IMR-90 (cell line): ENCODE measurements around the gene NPFFR1. TPM values are rescaled to one million over a fixed set of nuclear protein-coding genes. Genes with fewer than 3 reads are reported as not detected.

Experiments
- ATAC-seq: fragments of 200-7000 bp; cut with Tn5 transposase; 2 replicates; pipeline ENCODE4 v1.9.1; 2020; ENCODE audit warnings: low read depth, mild to moderate bottlenecking, moderate library complexity
- BruUV-seq: library from RNA; stranded (reverse); fragments of 400-500 nt; replicated peaks from 2 replicates; lab custom pipeline; 2021; lab: Mats Ljungman, UMichigan
- CTCF ChIA-PET: fragments of 300-600 bp; formaldehyde crosslinking; extraction: SDS; loops from one replicate; lab custom pipeline; 2021; ENCODE audit warnings: antibody characterized with exemption; lab: Yijun Ruan, JAX
- POLR2A ChIA-PET: fragments of 300-600 bp; sonication (Branson Sonifier 250); formaldehyde crosslinking; loops from one replicate; lab custom pipeline; 2022; ENCODE audit warnings: antibody characterized with exemption; ENCODE audit not compliant: unreplicated experiment; lab: Charles Lee
- DNase-seq: peaks from one replicate; pipeline ENCODE4 v3.0.0; 2013
- H2AFZ ChIP-seq: replicated peaks from 2 replicates; pipeline ENCODE3; 2013; ENCODE audit warnings: low read length, mild to moderate bottlenecking; ENCODE audit not compliant: poor library complexity
- H2AK5ac ChIP-seq: 2 replicates; pipeline ENCODE4 v1.6.1; 2013; ENCODE audit warnings: low read depth, low read length, inconsistent platforms
- H2AK9ac ChIP-seq: replicated peaks from 2 replicates; pipeline ENCODE3; 2013; ENCODE audit warnings: mild to moderate bottlenecking, low read depth, low read length, moderate library complexity; ENCODE audit not compliant: poor library complexity
- H2BK120ac ChIP-seq: 2 replicates; pipeline ENCODE4 v1.6.1; 2013; ENCODE audit warnings: low read depth, low read length, inconsistent platforms
- H2BK15ac ChIP-seq: 3 replicates; pipeline ENCODE4 v1.6.1; 2013; ENCODE audit warnings: low read depth, low read length, inconsistent platforms
- H2BK20ac ChIP-seq: 2 replicates; pipeline ENCODE4 v1.6.1; 2013; ENCODE audit warnings: low read depth, mild to moderate bottlenecking, inconsistent platforms, low read length, moderate library complexity
- H2BK5ac ChIP-seq: 2 replicates; pipeline ENCODE4 v1.6.1; 2013; ENCODE audit warnings: mild to moderate bottlenecking, low read depth, low read length, inconsistent platforms; ENCODE audit not compliant: poor library complexity, severe bottlenecking
- H3K14ac ChIP-seq: replicated peaks from 2 replicates; pipeline ENCODE4 v1.6.1; 2013; ENCODE audit warnings: low read depth, low read length, inconsistent platforms
- H3K18ac ChIP-seq: 2 replicates; pipeline ENCODE4 v1.6.1; 2013; ENCODE audit warnings: low read depth, low read length, control low read depth
- H3K23ac ChIP-seq: 2 replicates; pipeline ENCODE4 v1.6.1; 2013; ENCODE audit warnings: low read depth, low read length, inconsistent platforms
- H3K27ac ChIP-seq: 2 replicates; pipeline ENCODE4 v1.5.1; 2013; ENCODE audit warnings: mild to moderate bottlenecking, control low read depth, low read length; ENCODE audit not compliant: insufficient read depth
- H3K27me3 ChIP-seq: 2 replicates; pipeline ENCODE4 v1.6.1; 2013; ENCODE audit warnings: low read length; ENCODE audit not compliant: control insufficient read depth, insufficient read depth
- H3K36me3 ChIP-seq: 2 replicates; pipeline ENCODE4 v1.6.1; 2013; ENCODE audit warnings: low read length, mixed read lengths; ENCODE audit not compliant: control insufficient read depth, insufficient read depth
- H3K4ac ChIP-seq: 2 replicates; pipeline ENCODE4 v1.6.1; 2013; ENCODE audit warnings: low read depth, low read length, inconsistent platforms
- H3K4me1 ChIP-seq: 2 replicates; pipeline ENCODE4 v1.6.1; 2013; ENCODE audit warnings: low read length, mixed read lengths; ENCODE audit not compliant: control insufficient read depth, insufficient read depth
- H3K4me2 ChIP-seq: 2 replicates; pipeline ENCODE4 v1.6.1; 2013; ENCODE audit warnings: low read depth, mild to moderate bottlenecking, control low read depth, low read length, moderate library complexity
- H3K4me3 ChIP-seq: 2 replicates; pipeline ENCODE4 v1.5.1; 2013; ENCODE audit warnings: low read depth, mild to moderate bottlenecking, control low read depth, low read length, moderate library complexity; ENCODE audit not compliant: insufficient read depth
- H3K56ac ChIP-seq: 2 replicates; pipeline ENCODE4 v1.6.1; 2013; ENCODE audit warnings: low read length, inconsistent platforms; ENCODE audit not compliant: insufficient read depth; ENCODE audit errors: extremely low read depth
- H3K79me1 ChIP-seq, 2 experiments: 2 replicates each; pipeline ENCODE4 v1.6.1; 2013; ENCODE audit warnings: low read length in 2 of 2, inconsistent platforms in 1 of 2, low read depth in 1 of 2
- H3K9ac ChIP-seq: 2 replicates; pipeline ENCODE4 v1.6.1; 2013; ENCODE audit warnings: low read depth, low read length, control low read depth
- H3K9me1 ChIP-seq: 2 replicates; pipeline ENCODE4 v1.6.1; 2013; ENCODE audit warnings: low read length, inconsistent platforms; ENCODE audit not compliant: insufficient read depth
- H3K9me3 ChIP-seq: 2 replicates; pipeline ENCODE4 v1.6.1; 2013; ENCODE audit warnings: low read length; ENCODE audit not compliant: control insufficient read depth, insufficient read depth
- H4K20me1 ChIP-seq: 2 replicates; pipeline ENCODE4 v1.6.1; 2013; ENCODE audit warnings: low read length, inconsistent platforms; ENCODE audit not compliant: insufficient read depth
- H4K5ac ChIP-seq: 2 replicates; pipeline ENCODE4 v1.6.1; 2013; ENCODE audit warnings: mild to moderate bottlenecking, low read depth, low read length, control low read depth
- H4K8ac ChIP-seq, 2 experiments: 2 replicates each; pipeline ENCODE4 v1.6.1; 2013; ENCODE audit warnings: low read depth in 2 of 2, low read length in 2 of 2, control low read depth in 1 of 2, inconsistent platforms in 1 of 2
- H4K91ac ChIP-seq: 2 replicates; pipeline ENCODE4 v1.6.1; 2013; ENCODE audit warnings: low read depth, low read length, inconsistent platforms; ENCODE audit not compliant: insufficient read depth
- BHLHE40 ChIP-seq: fragments of 150-350 bp; IDR thresholded peaks from 2 replicates; pipeline ENCODE4 v1.6.1; 2016; ENCODE audit warnings: mild to moderate bottlenecking, low read depth, low read length
- CEBPB ChIP-seq: IDR thresholded peaks from 2 replicates; pipeline ENCODE4 v1.6.1; 2012; ENCODE audit warnings: low read depth, low read length, improper control_type of control experiment
- CHD1 ChIP-seq: IDR thresholded peaks from 2 replicates; pipeline ENCODE4 v1.6.1; 2012; ENCODE audit warnings: low read depth, low read length, improper control_type of control experiment
- CTCF ChIP-seq: conservative IDR thresholded peaks from 2 replicates; pipeline ENCODE4 v1.5.1; 2012; ENCODE audit warnings: mild to moderate bottlenecking, low read depth, low read length, improper control_type of control experiment
- ELK1 ChIP-seq: fragments of 150-350 bp; IDR thresholded peaks from 2 replicates; pipeline ENCODE4 v1.6.1; 2016; ENCODE audit warnings: low read depth, mild to moderate bottlenecking, low read length, moderate library complexity, borderline replicate concordance
- FOS ChIP-seq: fragments of 150-350 bp; IDR thresholded peaks from 2 replicates; pipeline ENCODE4 v1.6.1; 2016; ENCODE audit warnings: low read depth, low read length
- MAFK ChIP-seq: IDR thresholded peaks from 2 replicates; pipeline ENCODE4 v1.6.1; 2012; ENCODE audit warnings: low read depth, low read length, improper control_type of control experiment
- MAZ ChIP-seq: IDR thresholded peaks from 2 replicates; pipeline ENCODE4 v1.6.1; 2012; ENCODE audit warnings: low read depth, mild to moderate bottlenecking, low read length, improper control_type of control experiment, moderate library complexity, borderline replicate concordance
- MXI1 ChIP-seq: IDR thresholded peaks from 2 replicates; pipeline ENCODE4 v1.6.1; 2012; ENCODE audit warnings: low read depth, mild to moderate bottlenecking, low read length, moderate library complexity, borderline replicate concordance
- NFE2L2 ChIP-seq: fragments of 150-350 bp; IDR thresholded peaks from 2 replicates; pipeline ENCODE4 v1.6.1; 2016; ENCODE audit warnings: low read depth, mild to moderate bottlenecking, low read length
- POLR2A ChIP-seq: IDR thresholded peaks from 2 replicates; pipeline ENCODE4 v1.6.1; 2012; ENCODE audit warnings: mild to moderate bottlenecking, low read depth, low read length
- RAD21 ChIP-seq: IDR thresholded peaks from 2 replicates; pipeline ENCODE4 v1.6.1; 2012; ENCODE audit warnings: low read length, improper control_type of control experiment
- RCOR1 ChIP-seq: IDR thresholded peaks from 2 replicates; pipeline ENCODE4 v1.6.1; 2012; ENCODE audit warnings: mild to moderate bottlenecking, low read length, improper control_type of control experiment; ENCODE audit not compliant: insufficient replicate concordance
- RFX5 ChIP-seq: IDR thresholded peaks from 2 replicates; pipeline ENCODE4 v1.8.0; 2012; ENCODE audit warnings: low read depth, mild to moderate bottlenecking, low read length, moderate library complexity
- SMC3 ChIP-seq: fragments of 150-350 bp; IDR thresholded peaks from 2 replicates; pipeline ENCODE4 v1.6.1; 2016; ENCODE audit warnings: low read depth, mild to moderate bottlenecking, antibody characterized with exemption, low read length, moderate library complexity
- whole genome bisulfite sequencing, 2 experiments: methylation state at CpG; one replicate each; pipeline versions ENCODE4 v1.1.5 to v1.1.7; 2013; ENCODE audit warnings: missing lambda C conversion rate in 2 of 2; ENCODE audit not compliant: insufficient read length in 1 of 2; ENCODE audit errors: extremely low coverage in 2 of 2; 5-methylcytosine and 5-hydroxymethylcytosine counted together
- dilution Hi-C: fragments of 300-500 bp; cut with HindIII; formaldehyde crosslinking; loops from one replicate; pipeline ENCODE4 v1.14.3; 2018; ENCODE audit warnings: low sequenced_read_pairs; ENCODE audit not compliant: unreplicated experiment
- in situ Hi-C: fragments of 300-500 bp; cut with MboI; formaldehyde crosslinking; loops from 3 replicates; pipeline ENCODE4 v1.14.3; 2019; ENCODE audit warnings: low sequenced_read_pairs, inconsistent platforms, mixed read lengths
- intact Hi-C: fragments of 100-400 bp; cut with micrococcal nuclease; formaldehyde crosslinking; loops from 2 replicates; pipeline ENCODE4 v1.10.0; 2022
- polyA plus RNA-seq, 3 experiments: library from polyadenylated mRNA; depleted of rRNA; stranded (reverse); fragments of >200 nt; gene quantifications; 2 replicates each; pipeline ENCODE4 v1.2.3, GENCODE V29; 2012; ENCODE audit warnings: low replicate concordance in 1 of 3
- total RNA-seq: library from RNA; depleted of rRNA; stranded (reverse); fragments of >200 nt; gene quantifications from 2 replicates; pipeline ENCODE4 v1.2.3, GENCODE V29; 2012
- TF ChIP-seq, protein P1 (sequence below): fragments of 150-350 bp; IDR thresholded peaks from 2 replicates; pipeline ENCODE4 v1.6.1; 2017; ENCODE audit warnings: mild to moderate bottlenecking, antibody characterized with exemption, low read length, low read depth

Gene NPFFR1
- total and polyA plus RNA-seq, 2 of the 4 experiments (the other 2 are of a cell fraction): not detected

DNA sequence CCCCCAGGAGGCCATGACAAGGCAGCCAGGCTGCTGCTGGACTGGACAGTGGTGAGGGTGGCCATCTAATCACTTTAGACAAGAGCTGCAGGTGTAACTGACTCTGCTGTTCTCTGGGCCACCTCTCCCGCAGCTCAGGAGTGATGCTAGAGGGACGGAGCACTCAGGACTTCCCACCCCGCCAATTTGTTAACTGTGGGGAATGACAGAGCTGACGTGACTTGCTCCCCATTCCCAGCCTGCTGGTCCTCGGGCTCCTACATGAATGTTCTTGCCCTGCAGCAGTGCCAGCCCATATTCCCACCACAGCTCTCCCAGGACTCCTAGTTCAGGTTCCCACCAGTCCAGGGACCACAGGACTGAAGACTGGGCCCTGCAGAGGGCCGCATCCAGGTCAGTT, 16.7 kb upstream of the NPFFR1 start:
- CTCF ChIA-PET: no interaction called here
- Histone ChIP-seq H3K23ac (no peak overlapping the region), H3K4me3 (no peak overlapping the region), H2AFZ (no peak overlapping the region), H3K9me1 (peaks cover 6% of the 10 kb centered on the region), H3K4me2 (no peak overlapping the region), H4K8ac (no peak overlapping the region), H3K27me3 (no peaks in the 10 kb centered on the region), H4K20me1 (no peaks in the 10 kb centered on the region; the same call in 1 of the 2 replicates), H2BK15ac (no peak overlapping the region), H3K36me3 (peaks cover 4% of the 10 kb centered on the region; the same call in 1 of the 2 replicates), H2AK9ac (no peak overlapping the region), H2BK120ac (no peak overlapping the region), H4K91ac (no peak overlapping the region), H3K9ac (no peak overlapping the region), H2BK20ac (no peak overlapping the region), H3K79me1 (no peaks in the 10 kb centered on the region), H3K4me1 (peaks cover 2% of the 10 kb centered on the region; the same call in 1 of the 2 replicates), H3K56ac (no peak overlapping the region), H3K27ac (no peak overlapping the region), H3K18ac (no peak overlapping the region), H2BK5ac (no peak overlapping the region), H3K14ac (no peak overlapping the region), H3K4ac (no peak overlapping the region), H3K9me3 (no peaks in the 10 kb centered on the region), H4K5ac (no peak overlapping the region), H2AK5ac (no peak overlapping the region)
- dilution Hi-C loops: no loop called here
- POLR2A ChIA-PET: no interaction called here
- no peak for TF ChIP-seq SMC3
- TF ChIP-seq RFX5: no peak
- no peak for TF ChIP-seq FOS
- TF ChIP-seq CEBPB: no peak
- TF ChIP-seq CTCF: no peak
- no peak for TF ChIP-seq MAZ
- TF ChIP-seq POLR2A: no peak
- TF ChIP-seq MAFK: no peak
- TF ChIP-seq RCOR1: no peak
- no peak for TF ChIP-seq NFE2L2
- no peak for TF ChIP-seq ELK1
- TF ChIP-seq, protein P1, sequence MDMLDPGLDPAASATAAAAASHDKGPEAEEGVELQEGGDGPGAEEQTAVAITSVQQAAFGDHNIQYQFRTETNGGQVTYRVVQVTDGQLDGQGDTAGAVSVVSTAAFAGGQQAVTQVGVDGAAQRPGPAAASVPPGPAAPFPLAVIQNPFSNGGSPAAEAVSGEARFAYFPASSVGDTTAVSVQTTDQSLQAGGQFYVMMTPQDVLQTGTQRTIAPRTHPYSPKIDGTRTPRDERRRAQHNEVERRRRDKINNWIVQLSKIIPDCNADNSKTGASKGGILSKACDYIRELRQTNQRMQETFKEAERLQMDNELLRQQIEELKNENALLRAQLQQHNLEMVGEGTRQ: no peak
- no peak for TF ChIP-seq MXI1
- no peak for TF ChIP-seq BHLHE40
- TF ChIP-seq CHD1: no peak
- TF ChIP-seq RAD21: no peak
- intact Hi-C loops: no loop called here
- no peak for ATAC-seq
- no CpG with 5 or more reads among the region's 6 CpGs for WGBS, 2 experiments
- in situ Hi-C loops: no loop called here
- no TSS peak for BruUV-seq
- no peak for DNase-seq
